Stimulated activated CD8-positive, alpha-beta memory T cell treated with anti-CD3 and anti-CD28 coated beads, Interleukin-7, amount 100 ng/mL, for 48 hours (primary cell): ENCODE measurements around the gene ADCY4.
"Not testable (repeated sequence)": the region's sequence is repeated elsewhere in the genome, so short reads cannot be mapped to it uniquely, and the experiment has no call there.

Source experiments
- DNase-seq, 2 donors: peaks; one replicate each; pipeline ENCODE4 v3.0.0-alpha.2; 2020; ENCODE audit warnings: low read depth in 1 of 2; ENCODE audit errors: extremely low read depth in 1 of 2

The ADCY4 gene

DNA sequence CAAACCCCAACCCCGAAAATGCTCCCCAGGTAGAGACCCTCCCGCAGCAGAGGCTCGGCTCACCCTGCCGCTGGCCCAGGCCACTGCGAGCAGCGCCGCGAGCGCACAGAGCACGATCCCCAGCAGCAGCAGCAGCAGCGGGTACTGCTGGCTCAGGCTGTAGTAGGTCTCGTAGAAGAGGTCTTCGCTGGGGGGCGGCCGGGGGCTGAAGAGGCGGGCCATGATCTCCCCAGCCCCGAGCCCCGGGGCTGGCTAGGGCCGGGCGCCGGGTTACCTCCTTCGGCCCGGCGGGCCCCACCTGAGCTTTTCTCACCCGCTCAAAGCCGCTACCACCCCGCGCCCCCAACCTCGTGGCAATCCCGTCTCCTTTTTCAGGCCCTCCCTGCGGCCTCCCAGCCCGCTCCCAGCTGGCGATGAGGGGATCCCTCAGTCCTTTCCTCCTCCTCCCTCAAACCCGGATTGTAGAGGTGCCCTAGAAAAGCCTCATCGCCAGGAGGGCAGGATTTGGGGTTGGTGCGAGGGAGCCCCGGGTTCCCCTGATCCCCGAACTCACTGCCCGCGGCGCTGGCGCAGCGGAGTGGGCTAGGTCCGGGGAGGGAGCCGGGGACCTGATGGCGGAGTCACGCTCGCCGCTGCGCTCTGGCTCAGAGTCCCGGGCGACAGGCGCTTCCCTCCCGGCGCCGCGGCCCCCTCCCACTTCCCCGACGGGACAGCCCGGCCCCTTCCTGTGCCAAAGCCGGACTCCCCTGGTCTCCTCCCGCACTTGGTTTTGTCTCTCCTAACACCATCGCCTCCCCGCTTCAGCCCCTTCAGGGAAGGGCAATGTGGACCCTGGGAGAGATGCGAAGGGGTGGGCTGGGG, at the start of gene ADCY4:
ADCY4 (minus strand) TSS at position 641 of the 861 bp plus-strand sequence; CDS start at position 222, 419 bp downstream.
- DNase-seq: no peak

GRCh38 chr14:24384169-24384568, 49.3 kb upstream of the ADCY4 start:
- no peak for DNase-seq

DNA sequence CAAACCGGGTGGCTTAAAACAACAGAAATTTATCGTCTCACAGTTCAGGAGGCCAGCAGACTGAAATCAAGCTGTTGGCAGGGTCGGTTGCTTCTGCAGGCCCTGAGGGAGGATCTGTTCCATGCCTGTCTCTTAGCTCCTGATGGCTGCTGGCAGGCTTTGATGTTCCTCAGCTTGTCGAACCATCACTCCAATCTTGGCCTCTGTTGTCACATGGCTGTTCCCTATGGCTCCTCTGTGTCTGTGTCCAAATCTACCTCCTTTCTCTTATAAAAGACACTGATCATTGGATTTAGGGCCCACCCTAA, 47.1 kb upstream of the ADCY4 start:
- no peak for DNase-seq

- DNase-seq: no peak
These were observed 46.6 kb upstream of the ADCY4 start for GRCh38 chr14:24381363-24382063.

- DNase-seq: no peak
These were observed 45.2 kb upstream of the ADCY4 start for GRCh38 chr14:24379907-24380730.

- no peak for DNase-seq
These were observed 44.4 kb upstream of the ADCY4 start for GRCh38 chr14:24378981-24379906.

DNA sequence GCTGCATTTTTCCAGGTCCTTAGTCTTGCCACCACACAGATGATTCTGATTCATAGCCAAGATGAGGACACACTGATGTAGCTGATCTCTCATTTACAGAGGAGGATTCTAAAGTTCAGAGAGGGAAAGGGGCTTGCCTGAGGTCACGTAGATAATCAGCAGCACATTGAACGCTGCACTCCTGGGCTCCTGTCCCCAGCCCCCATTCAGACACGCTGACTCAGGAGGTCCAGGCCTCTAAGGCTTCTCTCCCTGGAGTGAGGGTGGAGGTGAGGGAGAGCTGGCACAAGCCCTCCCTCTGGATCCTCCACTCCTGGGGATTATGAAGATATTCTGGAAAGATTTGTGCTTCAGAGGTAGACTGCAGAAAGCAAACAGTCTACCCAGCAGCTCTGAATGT, 43.5 kb upstream of the ADCY4 start:
- DNase-seq: no peak

GRCh38 chr14:24377657-24378056, 42.8 kb upstream of the ADCY4 start:
- no peak for DNase-seq

- DNase-seq: no peak
These were observed 42.3 kb upstream of the ADCY4 start for GRCh38 chr14:24377126-24377525.

- DNase-seq: no peak
These were observed 41.7 kb upstream of the ADCY4 start for GRCh38 chr14:24376448-24377070.

DNA sequence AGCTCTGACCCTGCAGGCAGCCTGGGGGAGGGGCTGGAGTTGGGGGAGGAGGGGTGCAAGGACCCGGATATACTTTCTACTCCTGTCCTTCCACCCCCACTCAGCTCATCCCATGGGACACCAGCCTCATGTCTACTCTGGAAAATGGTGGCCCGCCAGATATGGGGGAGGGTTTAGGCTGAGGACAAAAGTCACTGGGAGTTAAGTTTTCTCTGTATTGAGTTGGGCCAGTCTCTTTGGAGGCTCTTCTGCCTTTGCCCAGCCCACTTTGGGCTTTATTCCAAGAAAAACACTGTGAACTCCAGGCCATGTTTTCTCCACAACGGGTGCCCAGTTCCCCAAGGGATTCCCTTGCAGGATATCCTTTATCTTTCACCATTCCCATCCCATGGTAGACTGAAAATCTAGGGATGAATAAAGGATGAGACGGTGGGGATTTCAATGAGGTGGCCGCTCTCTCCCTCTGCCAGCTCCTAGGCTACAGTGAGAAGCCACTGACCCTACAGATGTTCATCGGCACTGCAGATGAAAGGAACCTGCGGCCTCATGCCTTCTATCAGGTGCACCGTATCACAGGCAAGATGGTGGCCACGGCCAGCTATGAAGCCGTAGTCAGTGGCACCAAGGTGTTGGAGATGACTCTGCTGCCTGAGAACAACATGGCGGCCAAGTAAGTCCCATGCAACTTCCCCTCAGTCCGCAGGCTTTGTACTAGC, 38.0 kb upstream of the ADCY4 start:
- no peak for DNase-seq

DNA sequence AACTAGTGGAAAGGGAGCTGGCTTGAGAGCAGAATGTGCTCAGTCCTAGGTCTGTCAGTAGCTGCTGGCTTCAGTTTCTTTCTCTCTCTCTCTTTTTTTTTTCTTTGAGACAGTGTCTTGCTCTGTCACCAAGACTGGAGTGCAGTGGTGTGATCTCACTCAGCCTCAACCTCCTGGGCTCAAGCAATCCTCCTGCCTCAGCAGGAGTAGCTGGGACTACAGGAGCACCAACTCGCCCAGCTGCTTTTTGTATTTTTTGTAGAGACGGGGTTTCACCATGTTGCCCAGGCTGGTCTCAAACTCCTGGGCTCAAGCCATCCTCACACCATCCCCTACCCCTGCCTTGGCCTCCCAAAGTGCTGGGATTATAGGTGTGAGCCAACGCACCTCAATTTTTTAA, 36.7 kb upstream of the ADCY4 start:
- not testable (repeated sequence) for DNase-seq

- DNase-seq: no peak
These were observed 35.9 kb upstream of the ADCY4 start for GRCh38 chr14:24370748-24371147.

GRCh38 chr14:24369907-24370687, 35.2 kb upstream of the ADCY4 start:
- DNase-seq: no peak

DNA sequence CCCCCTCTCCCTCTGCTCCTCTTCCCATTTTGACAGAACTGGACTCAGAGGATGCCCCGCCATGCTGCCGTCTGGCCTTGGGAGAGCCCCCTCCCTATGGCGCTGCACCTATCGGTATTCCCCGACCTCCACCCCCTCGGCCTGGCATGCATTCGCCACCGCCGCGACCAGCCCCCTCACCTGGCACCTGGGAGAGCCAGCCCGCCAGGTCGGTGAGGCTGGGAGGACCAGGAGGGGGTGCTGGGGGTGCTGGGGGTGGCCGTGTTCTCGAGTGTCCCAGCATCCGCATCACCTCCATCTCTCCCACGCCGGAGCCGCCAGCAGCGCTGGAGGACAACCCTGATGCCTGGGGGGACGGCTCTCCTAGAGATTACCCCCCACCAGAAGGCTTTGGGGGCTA, 34.6 kb upstream of the ADCY4 start:
- no peak for DNase-seq

- DNase-seq: no peak
These were observed 33.8 kb upstream of the ADCY4 start for GRCh38 chr14:24368562-24369252.

GRCh38 chr14:24368212-24368561, 33.3 kb upstream of the ADCY4 start:
- no peak for DNase-seq
